Esophagus squamous epithelium (tissue), 5 donors: ENCODE results near the gene TTBK2. TPM values are rescaled to one million over a fixed set of nuclear protein-coding genes. Genes with fewer than 3 reads are reported as not detected.

Experiments used
- DNase-seq: peaks from one replicate; lab custom pipeline; 2025; lab: John Stamatoyannopoulos, UW
- H3K27ac ChIP-seq, 4 donors: fragments of 200-600 bp; sonication (generic); one replicate each; pipeline ENCODE4 v1.5.1; 2016 to 2019; ENCODE audit warnings: mild to moderate bottlenecking in 1 of 4
- H3K27me3 ChIP-seq, 4 donors: fragments of 200-600 bp; sonication (generic); 1 replicate in 3 of 4; 2 replicates in 1 of 4; pipeline versions ENCODE4 v1.5.1 to v1.6.0; 2017 to 2021; ENCODE audit warnings: antibody characterized with exemption in 1 of 4
- H3K36me3 ChIP-seq, 3 donors: fragments of 200-600 bp; sonication (generic); one replicate each; pipeline ENCODE4 v1.5.1; 2016 to 2019
- H3K4me1 ChIP-seq, 3 donors: fragments of 200-600 bp; sonication (generic); one replicate each; pipeline ENCODE4 v1.5.1; 2017 to 2019
- H3K4me3 ChIP-seq, 4 donors: fragments of 200-600 bp; sonication (generic); 1 replicate in 3 of 4; 2 replicates in 1 of 4; pipeline ENCODE4 v1.5.1; 2016 to 2019; ENCODE audit warnings: mild to moderate bottlenecking in 2 of 4, moderate library complexity in 1 of 4
- H3K9me3 ChIP-seq, 3 donors: fragments of 200-600 bp; sonication (generic); one replicate each; pipeline ENCODE4 v1.5.1; 2016 to 2019
- CTCF ChIP-seq, 6 experiments: fragments of 450-650 bp in 4 of 6; fragments of 200-600 bp in 2 of 6; sonication (generic) in 2 of 6; IDR thresholded peaks; one replicate each; pipeline ENCODE4 v1.5.1; 2016 to 2019; ENCODE audit warnings: antibody characterized with exemption in 6 of 6, mild to moderate bottlenecking in 4 of 6, moderate library complexity in 4 of 6
- POLR2A ChIP-seq, 4 donors: fragments of 450-650 bp; IDR thresholded peaks; one replicate each; pipeline ENCODE4 v1.6.1; 2017; ENCODE audit warnings: antibody characterized with exemption in 4 of 4, mild to moderate bottlenecking in 4 of 4, moderate library complexity in 3 of 4
- WGBS, 2 donors: methylation state at CpG; one replicate each; pipeline ENCODE4 v1.1.5; 2018; 5-methylcytosine and 5-hydroxymethylcytosine counted together
- intact Hi-C: fragments of 100-400 bp; cut with DNase I; formaldehyde crosslinking; loops from one replicate; pipeline ENCODE4 v1.15.0; 2022
- total RNA-seq, 4 donors: library from RNA; depleted of rRNA; stranded (reverse); fragments of >200 nt; gene quantifications; one replicate each; pipeline ENCODE4 v1.1.0, GENCODE V29; 2016
- donor health status: DM: yes; HTN: yes; CAD: no.

The TTBK2 gene
- total RNA-seq, 4 donors from 2014 or later = 5.8 to 11.8 (median 6.8) TPM

GRCh38 chr15:42693942-42694341 is 226.6 kb downstream of the TTBK2 start:
- H3K4me3 ChIP-seq = no peak overlapping the region
- no peaks in the 10 kb centered on the region for H3K9me3 ChIP-seq
- intact Hi-C loops = no loop called here
- no peak for DNase-seq
- no peaks in the 10 kb centered on the region for H3K27me3 ChIP-seq
- TF ChIP-seq POLR2A (IDR thresholded peaks at IDR 0.05) (no peak), CTCF (IDR thresholded peaks at IDR 0.05) (no peak)
- H3K4me1 ChIP-seq = no peaks in the 10 kb centered on the region
- H3K27ac ChIP-seq = no peak overlapping the region
- WGBS, 2 donors = 93 to 100% methylated on average over 1 to 3 of the region's 6 CpGs
- peaks cover 0 to 65% (median 7%) of the 10 kb centered on the region in 3 donors for H3K36me3 ChIP-seq

- no peak for DNase-seq
- H3K9me3 ChIP-seq = no peaks in the 10 kb centered on the region
- TF ChIP-seq CTCF (IDR thresholded peaks at IDR 0.05) (no peak), POLR2A (IDR thresholded peaks at IDR 0.05) (no peak)
- no peaks in the 10 kb centered on the region for H3K4me1 ChIP-seq
- no peak overlapping the region for H3K4me3 ChIP-seq
- no peak overlapping the region for H3K27ac ChIP-seq
- 90% methylated on average over 4 of the region's 6 CpGs; no CpG with 5 or more reads in 1 of the 2 donors for WGBS, 2 donors
- no peaks in the 10 kb centered on the region for H3K27me3 ChIP-seq
- intact Hi-C loops = no loop called here
- H3K36me3 ChIP-seq = peaks cover 0 to 69% (median 7%) of the 10 kb centered on the region in 3 donors
These were observed 227.1 kb downstream of the TTBK2 start for GRCh38 chr15:42693496-42693895.

GRCh38 chr15:42692997-42693396 is 227.6 kb downstream of the TTBK2 start:
- H3K4me3 ChIP-seq = no peak overlapping the region
- WGBS, 2 donors = 96% methylated on average over 2 to 4 of the region's 4 CpGs
- H3K36me3 ChIP-seq = peaks cover 0 to 73% (median 7%) of the 10 kb centered on the region in 3 donors
- H3K27ac ChIP-seq = no peak overlapping the region
- no peak for TF ChIP-seq POLR2A (IDR thresholded peaks at IDR 0.05)
- TF ChIP-seq CTCF (IDR thresholded peaks at IDR 0.05) = no peak
- no peaks in the 10 kb centered on the region for H3K9me3 ChIP-seq
- no peaks in the 10 kb centered on the region for H3K27me3 ChIP-seq
- DNase-seq = no peak
- intact Hi-C loops = no loop called here
- peaks cover 0 to 2% (median 0%) of the 10 kb centered on the region in 3 donors for H3K4me1 ChIP-seq

GRCh38 chr15:42692536-42692935 is 228.0 kb downstream of the TTBK2 start:
- TF ChIP-seq POLR2A (IDR thresholded peaks at IDR 0.05) (no peak), CTCF (IDR thresholded peaks at IDR 0.05) (no peak)
- no peak overlapping the region for H3K27ac ChIP-seq
- DNase-seq = no peak
- peaks cover 0 to 4% (median 0%) of the 10 kb centered on the region in 3 donors for H3K4me1 ChIP-seq
- WGBS, 2 donors = no CpG with 5 or more reads among the region's 1 CpG
- H3K4me3 ChIP-seq = no peak overlapping the region
- H3K36me3 ChIP-seq = peaks cover 0 to 74% (median 7%) of the 10 kb centered on the region in 3 donors
- H3K9me3 ChIP-seq = no peaks in the 10 kb centered on the region
- intact Hi-C loops = no loop called here
- H3K27me3 ChIP-seq = no peaks in the 10 kb centered on the region

GRCh38 chr15:42691770-42692169 is 228.8 kb downstream of the TTBK2 start:
- H3K36me3 ChIP-seq = peaks cover 0 to 81% (median 7%) of the 10 kb centered on the region in 3 donors
- WGBS, 2 donors = 70 to 93% methylated on average over 4 to 9 of the region's 9 CpGs
- no peaks in the 10 kb centered on the region for H3K27me3 ChIP-seq
- no peaks in the 10 kb centered on the region for H3K9me3 ChIP-seq
- intact Hi-C loops = no loop called here
- no peak overlapping the region for H3K27ac ChIP-seq
- peaks cover 0 to 4% (median 0%) of the 10 kb centered on the region in 3 donors for H3K4me1 ChIP-seq
- no peak overlapping the region for H3K4me3 ChIP-seq
- no peak for DNase-seq
- TF ChIP-seq CTCF (IDR thresholded peaks at IDR 0.05) = no peak
- TF ChIP-seq POLR2A (IDR thresholded peaks at IDR 0.05) = no peak
